Fibroblast of lung (primary cell): ENCODE data around the gene ADGRB3. TPM values are rescaled to one million over a fixed set of nuclear protein-coding genes. Genes with fewer than 3 reads are reported as not detected.

ENCODE experiments used
- DNase-seq, 2 donors: peaks; one replicate each; pipeline versions ENCODE4 v3.0.0 to v3.0.0-alpha.2; 2010; ENCODE audit warnings: low read depth in 2 of 2
- H2AFZ ChIP-seq: 2 replicates; pipeline ENCODE4 v1.5.1; 2012; ENCODE audit warnings: low read length, control low read depth, inconsistent platforms
- H3K27ac ChIP-seq: 2 replicates; pipeline ENCODE4 v1.5.1; 2011; ENCODE audit warnings: low read length, control low read depth; ENCODE audit not compliant: insufficient read depth
- H3K27me3 ChIP-seq: 2 replicates; pipeline ENCODE4 v1.5.1; 2011; ENCODE audit warnings: mild to moderate bottlenecking, low read length; ENCODE audit not compliant: control insufficient read depth, insufficient read depth
- H3K36me3 ChIP-seq: 2 replicates; pipeline ENCODE4 v1.5.1; 2011; ENCODE audit warnings: low read length; ENCODE audit not compliant: control insufficient read depth, insufficient read depth
- H3K4me1 ChIP-seq: 2 replicates; pipeline ENCODE4 v1.5.1; 2011; ENCODE audit warnings: low read length; ENCODE audit not compliant: control insufficient read depth, insufficient read depth; ENCODE audit errors: extremely low read depth
- H3K4me2 ChIP-seq: 2 replicates; pipeline ENCODE4 v1.5.1; 2011; ENCODE audit warnings: low read length, control low read depth; ENCODE audit not compliant: insufficient read depth; ENCODE audit errors: extremely low read depth
- H3K4me3 ChIP-seq, 4 experiments: fragments of 200-600 bp in 1 of 4; sonication (generic) in 1 of 4; replicated peaks in 1 of 4; 2 replicates each; pipeline ENCODE4 v1.5.1; 2011 to 2016; ENCODE audit warnings: low read length in 4 of 4, low read depth in 3 of 4, mild to moderate bottlenecking in 3 of 4, control low read depth in 2 of 4, inconsistent platforms in 1 of 4, mixed read lengths in 1 of 4; ENCODE audit not compliant: insufficient read depth in 1 of 4; ENCODE audit errors: control extremely low read depth in 1 of 4
- H3K79me2 ChIP-seq: 2 replicates; pipeline ENCODE4 v1.5.1; 2012; ENCODE audit warnings: mild to moderate bottlenecking, low read length, inconsistent platforms; ENCODE audit not compliant: control insufficient read depth, insufficient read depth
- H3K9ac ChIP-seq: 2 replicates; pipeline ENCODE4 v1.5.1; 2011; ENCODE audit warnings: mild to moderate bottlenecking, low read length, control low read depth; ENCODE audit not compliant: insufficient read depth
- H3K9me3 ChIP-seq: 2 replicates; pipeline ENCODE4 v1.5.1; 2012; ENCODE audit warnings: low read depth, low read length; ENCODE audit not compliant: control insufficient read depth, insufficient read depth
- H4K20me1 ChIP-seq: 2 replicates; pipeline ENCODE4 v1.5.1; 2011; ENCODE audit warnings: low read length; ENCODE audit not compliant: control insufficient read depth, insufficient read depth; ENCODE audit errors: extremely low read depth
- EZH2 ChIP-seq: IDR thresholded peaks from 2 replicates; pipeline ENCODE4 v1.5.1; 2012; ENCODE audit warnings: low read length, control low read depth, mild to moderate bottlenecking; ENCODE audit errors: missing control alignments
- polyA plus RNA-seq, 2 donors: library from polyadenylated mRNA; depleted of rRNA in 1 of 2; stranded (reverse) in 1 of 2; unstranded in 1 of 2; fragments of >200 nt; gene quantifications; 2 replicates each; pipeline ENCODE4 v1.2.1, GENCODE V29; 2011 to 2012; ENCODE audit warnings: missing spikeins in 1 of 2
- total RNA-seq: library from RNA; depleted of rRNA; stranded (reverse); fragments of >200 nt; gene quantifications from 2 replicates; pipeline ENCODE4 v1.2.1, GENCODE V29; 2014
- TF ChIP-seq, protein P1 (sequence below), 2 donors: IDR thresholded peaks in 1 of 2; conservative IDR thresholded peaks in 1 of 2; 1 replicate in 1 of 2; 2 replicates in 1 of 2; pipeline ENCODE4 v1.5.1; 2011 to 2012; ENCODE audit warnings: low read length in 2 of 2, control low read depth in 1 of 2, inconsistent platforms in 1 of 2, low read depth in 1 of 2, mild to moderate bottlenecking in 1 of 2

Gene ADGRB3
- total and polyA plus RNA-seq, 2 donors (not counting 1 experiment from before 2014, with no cell fraction given): 0.33 TPM; not detected in 1

DNA sequence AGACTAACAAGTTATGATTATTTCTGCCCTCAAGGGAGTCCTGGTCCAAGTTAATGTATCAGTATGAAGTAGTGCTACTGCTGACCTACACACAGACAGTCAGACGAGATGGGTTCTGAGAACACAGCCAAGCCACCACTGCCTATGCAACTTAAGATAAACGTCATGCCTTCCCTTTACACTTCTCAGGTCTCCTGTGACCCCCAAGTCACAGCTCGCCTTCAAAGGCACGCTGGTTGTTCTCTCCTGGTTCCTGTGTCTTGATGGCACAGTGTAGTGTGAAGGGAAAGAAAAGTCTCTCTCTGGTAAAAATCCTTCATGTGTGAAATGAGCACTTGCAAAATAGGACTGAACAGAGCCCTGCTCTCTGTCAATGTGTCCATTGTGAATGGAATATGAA is 377.8 kb downstream of the ADGRB3 start:
- Histone ChIP-seq H3K9me3 (no peaks in the 10 kb centered on the region), H3K9ac (no peak overlapping the region), H3K4me3 (no peak overlapping the region), H4K20me1 (no peaks in the 10 kb centered on the region), H2AFZ (no peak overlapping the region), H3K4me1 (no peaks in the 10 kb centered on the region), H3K27ac (no peak overlapping the region), H3K27me3 (no peaks in the 10 kb centered on the region), H3K79me2 (no peaks in the 10 kb centered on the region), H3K36me3 (no peaks in the 10 kb centered on the region), H3K4me2 (no peak overlapping the region)
- TF ChIP-seq, protein P1, sequence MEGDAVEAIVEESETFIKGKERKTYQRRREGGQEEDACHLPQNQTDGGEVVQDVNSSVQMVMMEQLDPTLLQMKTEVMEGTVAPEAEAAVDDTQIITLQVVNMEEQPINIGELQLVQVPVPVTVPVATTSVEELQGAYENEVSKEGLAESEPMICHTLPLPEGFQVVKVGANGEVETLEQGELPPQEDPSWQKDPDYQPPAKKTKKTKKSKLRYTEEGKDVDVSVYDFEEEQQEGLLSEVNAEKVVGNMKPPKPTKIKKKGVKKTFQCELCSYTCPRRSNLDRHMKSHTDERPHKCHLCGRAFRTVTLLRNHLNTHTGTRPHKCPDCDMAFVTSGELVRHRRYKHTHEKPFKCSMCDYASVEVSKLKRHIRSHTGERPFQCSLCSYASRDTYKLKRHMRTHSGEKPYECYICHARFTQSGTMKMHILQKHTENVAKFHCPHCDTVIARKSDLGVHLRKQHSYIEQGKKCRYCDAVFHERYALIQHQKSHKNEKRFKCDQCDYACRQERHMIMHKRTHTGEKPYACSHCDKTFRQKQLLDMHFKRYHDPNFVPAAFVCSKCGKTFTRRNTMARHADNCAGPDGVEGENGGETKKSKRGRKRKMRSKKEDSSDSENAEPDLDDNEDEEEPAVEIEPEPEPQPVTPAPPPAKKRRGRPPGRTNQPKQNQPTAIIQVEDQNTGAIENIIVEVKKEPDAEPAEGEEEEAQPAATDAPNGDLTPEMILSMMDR (conservative IDR thresholded peaks at IDR 0.05 in 1 of 2, IDR thresholded peaks at IDR 0.05 in 1 of 2; ENCODE audit: low read depth in 1 of 2, low read length in 2 of 2): no peak
- no peak for TF ChIP-seq EZH2
- no peak for DNase-seq

DNA sequence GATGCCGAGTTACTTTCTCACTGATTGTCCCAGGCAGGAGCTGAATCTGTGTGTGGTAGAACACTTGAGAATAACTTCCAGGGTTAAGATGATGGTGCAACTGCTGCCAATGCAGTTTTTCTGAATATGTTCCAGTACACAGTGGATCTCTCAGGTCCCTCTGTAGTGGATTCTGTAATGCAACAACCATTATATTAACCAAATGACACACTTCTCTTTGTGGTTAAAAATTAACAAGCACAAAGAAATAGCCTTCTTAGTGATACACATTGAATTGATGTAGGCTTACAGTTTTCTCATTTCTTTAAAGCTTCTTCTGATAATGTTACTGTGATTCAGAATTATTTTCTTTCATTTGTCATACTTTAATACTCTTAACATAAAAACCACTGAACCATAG is 383.8 kb downstream of the ADGRB3 start:
- Histone ChIP-seq H3K9ac (no peak overlapping the region), H3K79me2 (no peaks in the 10 kb centered on the region), H3K9me3 (no peaks in the 10 kb centered on the region), H3K4me1 (no peaks in the 10 kb centered on the region), H3K27ac (no peak overlapping the region), H3K4me3 (no peak overlapping the region), H4K20me1 (no peaks in the 10 kb centered on the region), H3K4me2 (no peak overlapping the region), H3K27me3 (no peaks in the 10 kb centered on the region), H2AFZ (no peak overlapping the region), H3K36me3 (no peaks in the 10 kb centered on the region)
- TF ChIP-seq, protein P1 (conservative IDR thresholded peaks at IDR 0.05 in 1 of 2, IDR thresholded peaks at IDR 0.05 in 1 of 2; ENCODE audit: low read depth in 1 of 2, low read length in 2 of 2): no peak
- no peak for TF ChIP-seq EZH2
- DNase-seq: no peak

DNA sequence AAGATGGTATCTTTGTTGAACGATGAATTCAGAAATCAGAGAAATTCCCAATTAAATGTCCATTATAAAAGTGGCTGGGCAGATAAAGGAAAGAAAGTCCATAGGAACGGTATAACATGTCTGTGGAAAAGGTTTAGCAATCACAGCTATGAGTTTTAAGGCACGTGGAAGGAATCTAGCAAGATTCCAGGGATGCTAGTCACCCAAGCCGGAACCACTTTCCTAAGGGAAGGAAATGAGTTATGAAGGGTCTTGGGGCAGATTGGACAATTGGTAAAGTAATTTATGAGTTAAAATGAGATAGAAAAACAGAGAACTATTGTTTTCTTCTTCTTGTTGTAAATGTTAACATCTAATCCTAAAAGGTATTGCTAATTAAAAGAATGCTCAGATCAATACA is 384.8 kb downstream of the ADGRB3 start:
- Histone ChIP-seq H3K4me2 (no peak overlapping the region), H3K36me3 (no peaks in the 10 kb centered on the region), H3K4me3 (no peak overlapping the region), H2AFZ (no peak overlapping the region), H3K9ac (no peak overlapping the region), H3K4me1 (no peaks in the 10 kb centered on the region), H4K20me1 (no peaks in the 10 kb centered on the region), H3K79me2 (no peaks in the 10 kb centered on the region), H3K27me3 (no peaks in the 10 kb centered on the region), H3K27ac (no peak overlapping the region), H3K9me3 (no peaks in the 10 kb centered on the region)
- TF ChIP-seq EZH2: no peak
- TF ChIP-seq, protein P1 (conservative IDR thresholded peaks at IDR 0.05 in 1 of 2, IDR thresholded peaks at IDR 0.05 in 1 of 2; ENCODE audit: low read depth in 1 of 2, low read length in 2 of 2): no peak
- peak; percentile 18 to 66 for DNase-seq
